Left forelimb (tissue), 1 donor: ENCODE data around the gene KCNJ9.
"Not testable (repeated sequence)": the region's sequence is repeated elsewhere in the genome, so short reads cannot be mapped to it uniquely, and the experiment has no call there.

ENCODE experiments used
- DNase-seq: peaks from one replicate; pipeline ENCODE4 v3.0.0-alpha.2; 2018; ENCODE audit warnings: low spot score

The KCNJ9 gene

DNA sequence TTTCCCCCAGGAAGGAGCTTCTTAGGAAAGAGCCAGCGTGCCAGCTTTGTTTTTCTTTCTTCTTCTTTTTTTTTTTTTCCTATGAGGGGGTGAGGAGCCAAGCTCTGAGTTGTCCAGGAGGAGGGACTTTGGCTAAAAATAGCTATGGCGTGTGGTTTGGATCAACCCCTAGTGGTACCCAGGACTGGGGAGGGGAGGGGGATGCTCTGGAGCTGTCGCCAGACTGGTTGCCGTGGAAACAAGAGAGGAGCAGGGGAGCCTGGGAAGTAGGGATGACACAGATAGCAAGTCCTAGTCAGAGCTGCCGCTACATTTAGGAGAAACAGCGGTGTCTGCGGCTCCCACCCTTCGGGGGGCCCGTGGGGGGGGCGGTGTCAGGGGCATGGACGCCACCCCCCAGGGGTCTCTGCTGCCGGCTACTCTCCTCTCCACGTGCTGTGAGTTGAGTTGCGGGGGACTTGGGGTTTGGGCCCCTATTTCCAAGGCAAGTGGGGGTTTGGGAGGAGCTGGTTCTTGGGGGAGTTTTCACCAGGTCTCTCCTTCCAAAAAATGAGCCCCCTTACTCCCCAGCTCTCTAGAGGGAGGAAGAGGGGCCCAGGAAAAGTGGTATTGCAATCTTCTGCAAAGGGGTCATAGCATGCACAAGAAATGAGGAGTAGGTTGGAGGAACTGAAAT, at the start of gene KCNJ9:
Gene KCNJ9 (plus strand): TSS at position 278 of the 676 bp plus-strand sequence. CDS start 2,493 bp downstream, outside the sequence.
- DNase-seq, result no peak

DNA sequence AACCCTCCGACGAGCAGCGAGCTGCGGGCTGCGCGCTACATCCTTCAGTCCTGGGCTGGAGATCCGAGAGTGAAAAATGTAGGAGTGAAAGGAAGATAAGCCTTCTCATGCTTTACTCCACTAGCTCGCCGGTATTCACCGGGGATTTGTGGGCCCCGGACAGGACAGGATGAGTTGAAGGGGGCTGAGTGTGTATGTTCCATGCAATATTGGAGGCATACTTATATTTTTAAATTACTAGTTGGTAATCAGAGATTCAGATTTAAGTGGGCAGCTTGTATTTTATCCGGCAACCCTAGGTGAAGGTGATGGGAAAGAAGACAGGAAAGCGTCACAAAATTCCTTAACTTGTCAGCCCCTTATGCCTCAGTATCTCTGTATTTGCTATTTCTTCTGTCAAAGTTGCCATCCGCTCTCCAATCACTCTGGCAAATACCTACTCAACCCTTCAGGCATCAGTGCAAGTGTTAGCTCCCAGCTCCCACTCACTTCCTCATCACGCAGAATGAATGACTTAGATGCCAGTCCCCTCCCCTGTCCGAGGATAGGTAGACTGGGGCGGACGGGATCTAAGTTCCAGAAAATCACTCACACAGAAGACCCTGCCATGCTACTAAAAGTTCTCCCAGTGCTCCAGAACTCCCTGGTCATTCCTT, 49.0 kb upstream of the KCNJ9 start:
- no peak for DNase-seq

DNA sequence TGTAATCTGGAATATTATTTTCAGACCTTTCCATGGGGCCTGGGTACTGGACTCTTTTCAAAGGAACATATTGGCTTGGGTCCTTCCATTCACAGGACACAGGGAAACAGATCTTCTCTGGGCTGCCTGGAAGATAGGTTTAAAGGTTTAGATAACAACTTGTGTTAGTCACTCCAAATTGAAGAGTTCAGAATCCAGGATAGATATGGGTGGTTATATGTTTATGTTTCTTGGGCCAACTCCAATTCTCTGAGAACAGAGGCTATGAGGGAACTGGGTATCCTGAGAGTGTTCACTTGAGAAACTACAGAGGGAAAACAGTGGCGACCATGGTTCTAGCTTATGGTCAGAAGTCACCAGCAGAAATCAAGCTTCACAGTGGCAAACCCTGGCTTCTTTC, 40.9 kb upstream of the KCNJ9 start:
- no peak for DNase-seq

DNA sequence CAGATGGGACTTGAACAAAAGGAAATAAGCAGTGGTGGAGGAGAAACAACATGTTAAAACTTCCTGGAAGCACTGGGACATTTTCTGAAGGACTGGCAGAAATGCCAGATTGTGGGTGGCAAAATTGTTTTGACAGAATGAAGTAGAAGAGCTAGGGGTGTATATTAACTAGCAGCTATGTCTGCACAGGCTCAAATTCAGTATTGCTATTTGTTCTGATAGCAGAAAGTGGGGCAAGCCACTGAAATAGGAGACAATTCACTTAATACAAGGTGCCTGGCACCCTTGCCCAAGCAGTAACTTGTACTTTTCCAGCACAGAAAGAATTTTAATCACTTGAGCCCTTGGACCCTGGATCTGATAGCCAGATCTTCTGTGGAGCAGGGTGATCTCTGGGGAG, 37.8 kb upstream of the KCNJ9 start:
- no peak for DNase-seq

DNA sequence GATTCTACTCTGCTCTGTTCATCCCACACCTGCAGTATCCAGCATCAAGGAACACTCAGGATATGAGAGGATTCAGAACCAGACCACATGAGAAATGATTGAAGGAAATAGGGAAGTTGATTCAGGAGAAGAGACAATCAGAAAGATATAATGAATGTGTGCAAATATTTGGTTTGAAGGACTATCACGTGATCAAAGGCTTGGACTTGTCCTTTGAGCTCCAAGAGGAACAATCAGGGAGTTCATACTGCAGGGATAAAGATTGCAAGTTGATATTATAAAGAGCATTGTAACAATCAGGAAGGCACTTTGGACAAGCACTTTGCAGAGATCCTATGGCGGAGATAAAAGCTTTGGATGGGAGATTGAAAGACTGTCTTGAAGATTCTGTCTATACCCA, 35.7 kb upstream of the KCNJ9 start:
- DNase-seq, result no peak

DNA sequence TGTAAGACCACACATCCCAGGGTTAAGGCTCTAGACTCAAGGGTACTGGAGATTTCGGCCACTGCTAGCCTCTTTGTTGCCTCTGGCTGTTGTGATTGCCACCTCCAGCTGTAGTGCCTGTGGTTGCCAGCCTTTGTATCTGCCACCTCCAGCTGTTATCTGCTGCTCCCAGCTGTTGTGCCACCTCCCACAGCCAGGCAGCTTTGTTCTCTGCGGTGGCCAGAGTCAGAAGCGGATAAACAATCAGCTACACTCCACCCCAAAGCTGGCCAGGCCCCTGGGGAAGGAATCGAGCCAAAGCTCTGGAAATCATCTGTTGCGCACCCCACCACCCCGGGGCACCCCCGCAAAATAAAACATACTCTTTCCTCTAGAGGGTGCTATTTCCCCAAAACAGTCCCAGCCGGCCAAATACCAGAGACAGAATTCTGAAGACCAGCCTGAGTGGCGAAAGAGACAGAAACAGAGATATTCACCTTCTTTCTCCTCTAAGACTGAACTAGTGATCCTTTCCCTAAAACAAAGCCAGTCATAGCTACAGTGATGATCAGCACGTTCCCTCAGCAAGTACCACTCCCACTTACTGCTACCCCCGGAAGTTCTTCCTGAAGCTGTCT, 34.7 kb upstream of the KCNJ9 start:
- DNase-seq, result peak; percentile 70

DNA sequence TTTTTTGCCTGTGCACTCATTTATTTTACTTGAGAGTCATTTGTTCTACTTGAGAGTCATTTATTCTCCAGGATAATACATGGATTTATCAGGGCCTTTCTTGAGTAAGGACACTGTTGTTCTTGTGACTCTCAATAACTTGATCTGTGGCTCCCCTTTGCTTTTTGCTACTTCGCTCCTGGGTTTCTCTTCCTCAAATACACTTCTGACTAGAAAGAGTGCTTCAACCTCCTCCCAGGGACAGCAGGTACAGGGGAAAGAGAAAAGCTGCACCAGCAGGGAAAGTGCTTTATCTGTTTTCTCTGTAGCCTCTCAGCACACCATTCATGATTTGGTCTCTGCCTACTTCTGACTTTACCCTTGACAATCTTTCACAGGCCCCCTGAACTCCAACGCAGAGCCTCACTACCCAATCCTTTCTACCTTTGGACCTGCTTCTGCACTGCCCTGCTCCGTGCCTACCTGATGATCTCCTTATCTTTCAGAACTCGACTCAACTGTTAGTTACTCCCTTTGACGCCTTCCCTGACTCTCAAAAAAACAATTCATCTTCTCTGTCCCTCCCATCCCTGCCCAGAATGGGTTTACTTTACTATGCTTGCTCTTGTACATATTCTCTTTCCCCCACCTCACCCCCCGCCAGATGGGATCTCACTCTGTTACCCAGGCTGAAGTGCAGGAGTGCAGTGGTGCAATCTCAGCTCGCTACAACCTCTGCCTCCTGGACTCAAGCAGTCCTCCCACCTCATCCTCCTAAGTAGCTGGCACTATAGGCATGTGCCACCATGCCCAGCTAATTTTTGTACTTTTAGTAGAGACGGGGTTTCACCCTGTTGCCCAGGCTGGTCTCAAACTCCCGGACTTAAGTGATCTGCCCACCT, 34.0 kb upstream of the KCNJ9 start:
- DNase-seq, result peak; percentile 26

DNA sequence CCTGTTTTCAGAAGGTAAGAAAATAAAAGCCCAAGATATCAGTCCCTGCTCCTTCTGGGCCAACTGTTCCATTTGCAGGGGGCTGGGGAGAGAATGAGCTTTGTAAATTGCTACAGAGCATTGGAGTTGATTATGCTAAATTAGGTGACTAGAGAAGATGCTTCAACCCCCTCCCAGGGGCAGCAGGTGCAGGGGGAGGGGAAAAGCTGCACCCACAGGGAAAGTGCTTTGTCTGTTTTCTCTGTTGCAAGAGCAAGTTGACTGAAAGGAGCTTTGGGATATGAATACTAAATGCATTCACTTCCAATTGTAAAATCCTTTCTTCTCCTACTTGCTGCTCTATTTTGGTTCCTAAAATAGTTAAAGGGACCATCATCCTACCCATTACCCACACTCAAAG, 33.0 kb upstream of the KCNJ9 start:
- DNase-seq, result no peak

DNA sequence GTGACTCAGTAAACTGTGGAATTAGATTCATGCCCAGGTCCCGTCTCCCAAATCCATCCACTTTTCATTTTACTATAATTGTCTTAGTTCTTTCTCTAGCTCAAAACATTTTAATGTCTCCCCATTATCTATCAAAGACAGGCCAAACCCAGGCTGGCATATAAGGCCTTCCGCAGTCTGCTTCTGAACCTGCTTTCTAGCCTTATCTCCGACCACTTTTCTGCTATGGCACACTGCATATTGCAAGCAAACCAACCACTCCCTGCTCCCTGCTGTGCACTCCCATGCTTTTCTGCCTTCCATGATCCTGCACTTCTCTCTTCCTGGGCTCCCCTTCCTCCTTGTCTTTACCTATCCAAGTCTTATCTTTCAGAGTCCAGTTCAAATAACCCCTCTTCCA, 32.2 kb upstream of the KCNJ9 start:
- no peak for DNase-seq

DNA sequence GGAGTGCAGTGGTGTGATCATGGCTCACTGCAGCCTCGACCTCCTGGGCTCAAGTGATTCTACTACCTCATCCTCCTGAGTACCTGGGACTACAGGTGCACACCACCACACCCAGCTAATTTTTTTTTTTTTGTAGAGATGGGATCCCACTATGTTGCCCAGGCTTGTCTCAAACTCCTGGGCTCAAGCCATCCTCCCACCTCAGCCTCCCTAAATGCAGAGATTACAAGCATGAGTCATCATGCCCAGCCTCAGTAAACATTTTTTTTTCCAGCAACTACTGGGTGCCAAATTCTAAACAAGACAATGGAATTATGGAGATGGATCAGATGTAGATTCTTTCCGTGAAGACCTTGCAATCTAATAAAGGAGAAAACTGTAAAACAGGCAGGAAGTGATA, 31.2 kb upstream of the KCNJ9 start:
- DNase-seq, result not testable (repeated sequence)

DNA sequence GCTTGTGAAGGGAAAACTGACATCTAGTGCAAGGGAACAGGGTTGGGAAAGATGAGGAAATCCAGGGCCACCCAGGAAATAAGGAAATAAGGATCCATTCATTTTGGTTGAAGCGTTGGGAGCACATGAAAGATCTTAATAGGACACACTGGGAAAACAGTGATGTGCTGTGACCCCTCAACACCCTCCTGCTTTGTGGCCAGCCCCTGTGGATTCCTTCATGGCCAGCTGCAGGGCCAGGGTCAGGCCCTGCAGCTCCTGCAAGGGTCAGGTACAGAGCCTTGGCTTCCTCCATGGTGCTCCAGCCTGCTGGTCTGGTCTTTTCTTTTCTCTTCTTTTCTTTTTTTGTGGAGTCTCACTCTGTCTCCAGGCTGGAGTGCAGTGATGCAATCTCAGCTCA, 30.7 kb upstream of the KCNJ9 start:
- no peak for DNase-seq

DNA sequence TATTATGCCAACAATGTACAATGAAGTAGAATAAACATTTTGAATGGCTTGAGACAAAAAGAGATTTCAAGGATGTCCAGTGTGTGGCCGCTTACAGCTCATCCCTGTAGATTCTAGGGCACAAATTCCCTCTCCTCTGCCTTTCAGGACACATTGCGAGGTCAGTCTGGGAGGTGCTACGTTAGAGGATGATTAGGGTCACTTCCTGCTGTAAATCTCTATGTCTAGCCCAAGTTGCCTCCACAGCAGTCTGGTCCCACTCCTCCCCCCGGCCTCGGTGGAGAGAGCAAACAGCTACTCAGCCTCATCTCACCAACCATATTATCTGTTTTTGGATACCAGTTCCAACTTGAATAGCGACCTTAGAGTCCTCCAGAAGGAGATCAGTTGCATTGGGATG, 28.4 kb upstream of the KCNJ9 start:
- no peak for DNase-seq

DNA sequence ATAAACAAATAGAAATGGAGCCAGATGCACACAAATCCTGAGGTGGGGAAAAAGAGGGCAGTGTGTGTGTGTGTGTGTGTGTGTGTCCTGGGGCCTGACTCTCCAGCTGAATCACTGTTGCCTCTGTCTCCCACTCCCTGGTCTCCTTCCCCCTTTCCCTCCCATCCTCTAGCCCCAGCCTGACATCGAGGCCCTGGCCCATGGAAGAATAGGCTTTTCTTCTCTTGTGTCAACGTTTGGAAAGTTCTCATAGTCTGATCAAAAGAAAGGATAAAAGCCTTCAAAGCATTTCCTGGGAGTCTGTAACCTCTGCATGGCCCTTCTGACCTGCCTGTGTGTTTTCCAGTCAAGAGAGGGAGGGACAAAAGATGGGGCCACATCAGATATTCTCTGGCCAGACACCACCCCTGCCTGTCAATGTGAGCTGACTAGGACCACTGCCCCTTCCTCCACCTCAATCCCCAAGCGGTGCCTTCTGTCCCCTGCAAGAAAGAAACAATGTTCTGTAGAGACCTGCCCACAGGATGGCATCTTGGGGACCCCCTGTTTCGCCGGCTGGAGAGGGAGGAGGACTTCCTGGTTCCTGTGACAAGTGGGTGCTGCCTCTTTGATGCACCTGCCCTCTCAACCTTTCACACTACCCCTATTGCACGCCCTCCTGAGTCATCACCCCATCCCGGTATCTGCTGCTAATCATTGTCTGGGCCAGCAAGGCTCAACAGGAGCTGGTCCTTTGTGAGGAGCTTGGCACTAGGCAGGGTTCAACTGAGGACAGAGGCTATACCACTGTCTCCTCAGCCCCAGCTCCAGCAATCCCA, 27.6 kb upstream of the KCNJ9 start:
- no peak for DNase-seq

DNA sequence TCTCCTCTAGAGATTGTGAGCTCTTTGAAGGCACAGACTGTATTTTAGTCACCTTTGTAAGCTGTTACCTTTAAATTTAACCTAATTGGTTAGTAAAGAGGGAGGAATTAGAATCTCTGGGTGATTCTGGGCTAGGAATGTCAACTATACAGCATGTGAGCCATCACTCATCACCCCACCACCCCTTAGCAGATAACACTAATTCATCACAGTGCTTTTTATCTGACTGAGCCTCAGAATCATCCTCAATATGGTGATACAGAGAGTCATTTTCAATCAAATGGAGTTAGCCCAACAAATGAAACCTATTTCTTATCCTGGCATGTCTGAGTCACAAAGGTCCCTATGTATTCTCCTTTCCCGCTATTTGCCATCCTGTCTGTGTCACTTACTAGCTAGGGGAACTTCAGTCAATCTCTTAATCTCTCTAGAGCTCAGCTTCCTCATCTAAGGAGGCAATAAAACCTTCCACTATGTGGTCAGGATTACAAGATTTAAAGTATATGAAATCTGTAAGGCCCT, 24.6 kb upstream of the KCNJ9 start:
- DNase-seq, result no peak

DNA sequence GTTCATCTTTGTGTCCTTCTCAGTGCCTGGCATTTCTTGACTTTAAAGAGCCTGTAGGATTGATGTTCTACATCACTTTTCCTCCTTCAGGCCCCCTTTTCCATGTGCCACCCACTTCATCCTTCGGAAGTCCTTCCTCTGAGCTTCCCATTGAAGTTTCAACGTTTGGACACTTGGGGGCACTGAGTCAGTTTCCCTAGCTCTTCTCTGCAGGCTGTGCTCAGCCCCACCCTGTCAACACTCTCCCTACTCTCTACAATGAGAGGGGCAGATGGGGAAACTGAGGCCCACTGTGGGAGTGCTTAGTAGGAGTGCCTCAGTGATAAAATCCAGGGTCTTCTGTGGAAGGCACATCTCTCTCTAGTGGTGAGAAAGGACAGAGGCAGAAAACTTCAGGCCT, 23.3 kb upstream of the KCNJ9 start:
- no peak for DNase-seq

DNA sequence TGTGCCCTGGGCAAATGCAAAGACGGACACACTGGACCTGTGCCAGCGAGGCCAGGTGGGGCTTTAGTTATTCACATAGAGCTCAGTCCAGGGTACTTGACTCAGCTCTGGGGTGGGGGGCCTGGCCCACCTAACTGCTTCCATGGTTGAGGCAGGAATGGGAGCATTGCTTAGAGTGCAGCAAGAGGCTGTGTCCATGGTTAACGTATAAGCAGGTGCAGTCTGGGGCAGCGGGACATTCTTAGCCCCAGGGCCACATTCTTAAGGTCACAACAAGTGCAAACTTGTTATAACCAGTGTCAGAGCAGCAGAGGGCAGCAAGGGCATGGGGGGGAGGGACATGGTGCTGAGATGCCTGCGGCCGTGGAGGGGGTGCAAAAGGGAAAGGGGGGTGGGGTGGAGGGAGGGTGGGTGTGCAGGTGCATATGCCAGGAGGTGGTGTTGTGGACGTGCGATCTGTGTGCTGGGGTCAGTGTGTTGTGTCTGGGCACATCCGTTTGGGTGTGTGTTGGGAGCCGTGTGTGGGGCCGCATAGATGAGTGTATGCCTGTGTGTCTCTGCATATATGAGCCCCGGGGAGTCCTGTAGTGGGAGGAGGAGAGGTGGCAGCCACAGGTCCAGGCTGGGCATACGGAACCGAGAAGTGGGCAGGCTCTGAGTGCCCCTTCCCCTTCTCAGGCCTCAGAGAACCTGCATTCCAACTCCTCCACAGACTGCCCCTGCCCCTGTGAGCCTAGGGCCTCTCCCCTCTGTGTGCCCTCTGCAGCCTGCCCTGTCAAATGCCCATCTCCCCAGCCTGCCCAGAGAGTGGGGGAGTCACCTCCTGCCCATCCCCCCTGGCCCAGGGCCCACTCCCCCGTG, 19.7 kb upstream of the KCNJ9 start:
- DNase-seq, result no peak

DNA sequence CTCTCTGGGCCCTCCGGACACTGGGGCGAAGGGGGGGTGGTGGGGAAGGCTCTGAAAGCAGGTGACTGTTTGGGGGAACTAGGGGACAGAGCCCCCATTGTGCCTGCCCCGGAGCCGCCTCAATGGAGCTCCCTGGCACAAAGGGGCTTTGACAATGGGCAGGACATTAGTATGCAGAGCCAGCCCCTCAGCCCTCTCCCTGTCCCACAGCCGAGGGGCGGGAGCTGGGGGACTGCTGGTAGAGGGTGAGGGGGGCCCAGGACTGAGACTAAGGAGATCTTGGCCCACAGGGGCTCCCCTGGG, 19.2 kb upstream of the KCNJ9 start:
- no peak for DNase-seq

DNA sequence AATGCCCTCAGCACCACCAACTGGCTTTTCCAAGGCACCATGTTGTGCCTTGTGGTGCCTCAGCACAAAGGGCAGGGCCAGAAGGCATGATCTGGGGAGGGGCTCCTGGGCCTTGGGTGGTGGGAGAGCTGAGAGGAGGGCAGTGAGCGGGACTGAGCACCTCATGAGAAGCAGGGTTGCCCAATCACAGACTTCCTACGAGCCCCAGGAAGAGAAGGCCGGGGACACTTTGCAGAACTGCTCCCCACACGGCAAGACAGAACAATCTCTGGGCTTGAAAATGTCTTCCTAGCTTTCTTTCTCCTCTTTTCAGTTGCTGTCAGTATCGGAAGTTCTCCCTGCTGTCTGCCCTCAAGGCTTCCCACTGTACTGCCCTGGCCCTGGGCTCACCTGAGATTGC, 18.2 kb upstream of the KCNJ9 start:
- DNase-seq, result no peak

DNA sequence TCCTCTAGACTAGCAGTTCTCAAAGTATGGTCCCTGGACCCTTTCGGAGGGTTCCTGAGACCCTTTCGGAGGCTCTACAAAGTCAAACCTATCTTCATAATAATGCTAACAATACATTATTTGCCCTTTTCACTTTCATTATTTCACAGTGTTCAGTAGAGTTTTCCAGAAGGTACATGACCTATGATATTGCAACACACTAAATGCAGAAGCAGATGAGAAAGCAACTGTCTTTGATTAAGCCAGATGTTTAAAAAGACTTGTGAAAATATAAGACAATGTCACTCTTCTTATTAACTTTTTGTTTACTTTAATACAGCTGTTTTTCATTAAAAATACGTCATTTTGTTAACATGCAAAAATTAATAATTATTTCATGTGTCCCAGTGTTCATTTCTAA, 17.2 kb upstream of the KCNJ9 start:
- DNase-seq, result no peak

DNA sequence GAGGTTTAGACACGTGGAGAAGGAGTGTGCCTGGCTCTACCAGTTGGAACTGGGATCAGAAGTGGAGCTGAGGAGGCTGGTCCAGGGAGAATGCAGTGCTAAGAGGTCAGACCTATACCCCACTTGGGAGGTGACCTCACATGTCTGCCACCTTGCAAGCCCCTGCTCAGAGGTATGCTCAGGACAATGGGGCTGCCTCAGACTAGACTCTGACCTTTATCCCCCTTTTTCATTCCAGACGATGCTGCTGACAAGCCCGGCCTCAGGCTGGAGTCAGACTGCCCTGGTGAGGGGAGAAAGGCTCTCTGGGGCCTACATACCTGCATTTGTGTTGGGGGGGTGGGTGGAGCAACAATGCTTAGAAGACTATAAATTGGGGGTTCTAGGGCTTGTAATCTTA, 16.6 kb upstream of the KCNJ9 start:
- no peak for DNase-seq
